Progenitor cell of endocrine pancreas (in vitro differentiated cells): ENCODE results near the gene HRH1. TPM values are rescaled to one million over a fixed set of nuclear protein-coding genes. Genes with fewer than 3 reads are reported as not detected.
"Not testable (repeated sequence)": the region's sequence is repeated elsewhere in the genome, so short reads cannot be mapped to it uniquely, and the experiment has no call there.

Experiments
- DNase-seq: peaks from one replicate; pipeline ENCODE4 v3.0.0; 2021; ENCODE audit warnings: low spot score; ENCODE audit not compliant: unreplicated experiment
- H3K27ac Mint-ChIP-seq: 2 replicates; pipeline ENCODE4 v1.8.0; 2021; ENCODE audit warnings: mild to moderate bottlenecking, moderate library complexity, mixed read lengths
- H3K27me3 Mint-ChIP-seq: 2 replicates; pipeline ENCODE4 v1.8.0; 2021; ENCODE audit warnings: mixed read lengths
- H3K36me3 Mint-ChIP-seq: 2 replicates; pipeline ENCODE4 v1.8.0; 2022; ENCODE audit warnings: mixed read lengths; ENCODE audit not compliant: insufficient read depth
- H3K4me1 Mint-ChIP-seq: 2 replicates; pipeline ENCODE4 v1.8.0; 2021; ENCODE audit warnings: low read depth, mixed read lengths
- H3K4me3 Mint-ChIP-seq: 2 replicates; pipeline ENCODE4 v1.8.0; 2021; ENCODE audit warnings: low read depth, mild to moderate bottlenecking, moderate library complexity, mixed read lengths
- H3K9me3 Mint-ChIP-seq: 2 replicates; pipeline ENCODE4 v1.8.0; 2021; ENCODE audit warnings: low read depth, mixed read lengths
- total RNA-seq: library from RNA; stranded (reverse); gene quantifications from 2 replicates; pipeline ENCODE4 v1.2.1, GENCODE V29; 2021
- TF ChIP-seq, protein P1 (sequence below): fragments of 200-600 bp; sonication (generic); IDR thresholded peaks from one replicate; pipeline ENCODE4 v1.5.0; 2021; ENCODE audit warnings: antibody characterized with exemption, mild to moderate bottlenecking; ENCODE audit not compliant: unreplicated experiment

HRH1 gene
- total RNA-seq, 1 donor from 2014 or later: not detected

DNA sequence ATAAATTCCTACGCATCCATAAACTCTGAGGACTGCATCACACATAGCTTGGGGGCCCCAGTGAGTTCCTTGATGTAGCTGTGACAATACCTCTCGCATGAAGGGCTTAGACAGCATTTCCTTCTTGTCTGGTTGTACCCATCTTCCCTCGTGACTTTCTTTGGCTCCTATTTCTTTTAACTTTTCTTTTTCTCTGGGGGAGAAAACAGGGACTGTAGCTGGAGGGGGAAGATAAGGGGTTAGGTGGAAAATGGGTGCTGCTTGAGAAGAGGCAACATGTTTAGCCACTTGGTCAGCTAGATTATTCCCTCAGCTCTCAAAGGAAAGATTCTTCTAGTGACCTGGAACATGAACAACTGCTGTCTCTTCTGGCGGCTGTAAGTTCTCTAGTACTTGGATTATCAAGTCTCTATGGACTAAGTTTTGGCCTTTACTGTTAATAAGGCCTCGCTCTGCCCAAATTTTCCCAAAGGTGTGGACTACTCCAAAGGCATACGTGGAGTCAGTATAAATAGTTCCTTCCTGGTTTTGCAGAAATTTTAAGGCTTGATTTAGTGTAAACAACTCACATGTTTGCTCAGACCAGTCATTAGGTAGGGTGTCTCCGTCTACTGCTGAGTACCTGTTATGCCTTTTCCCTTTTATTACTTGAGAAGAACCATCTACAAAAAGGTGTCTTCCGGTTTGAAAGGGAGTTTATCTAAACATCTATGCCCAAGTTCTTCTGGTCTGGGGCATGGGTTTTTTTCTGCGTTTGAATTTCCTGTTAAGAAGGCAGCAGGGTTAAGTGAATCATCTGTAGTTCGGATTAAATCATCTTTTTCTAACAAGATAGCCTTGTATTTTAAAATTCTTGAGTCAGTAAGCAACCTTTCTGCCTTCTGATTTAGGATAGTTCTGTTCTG lies 96.9 kb downstream of the HRH1 start:
- Mint-ChIP-seq H3K4me1 (peaks cover 1% of the 10 kb centered on the region), H3K27me3 (peaks cover 4% of the 10 kb centered on the region), H3K4me3 (no peak overlapping the region), H3K36me3 (no peaks in the 10 kb centered on the region), H3K27ac (no peak overlapping the region), H3K9me3 (peaks cover 4% of the 10 kb centered on the region)
- DNase-seq: no peak
- TF ChIP-seq, protein P1, sequence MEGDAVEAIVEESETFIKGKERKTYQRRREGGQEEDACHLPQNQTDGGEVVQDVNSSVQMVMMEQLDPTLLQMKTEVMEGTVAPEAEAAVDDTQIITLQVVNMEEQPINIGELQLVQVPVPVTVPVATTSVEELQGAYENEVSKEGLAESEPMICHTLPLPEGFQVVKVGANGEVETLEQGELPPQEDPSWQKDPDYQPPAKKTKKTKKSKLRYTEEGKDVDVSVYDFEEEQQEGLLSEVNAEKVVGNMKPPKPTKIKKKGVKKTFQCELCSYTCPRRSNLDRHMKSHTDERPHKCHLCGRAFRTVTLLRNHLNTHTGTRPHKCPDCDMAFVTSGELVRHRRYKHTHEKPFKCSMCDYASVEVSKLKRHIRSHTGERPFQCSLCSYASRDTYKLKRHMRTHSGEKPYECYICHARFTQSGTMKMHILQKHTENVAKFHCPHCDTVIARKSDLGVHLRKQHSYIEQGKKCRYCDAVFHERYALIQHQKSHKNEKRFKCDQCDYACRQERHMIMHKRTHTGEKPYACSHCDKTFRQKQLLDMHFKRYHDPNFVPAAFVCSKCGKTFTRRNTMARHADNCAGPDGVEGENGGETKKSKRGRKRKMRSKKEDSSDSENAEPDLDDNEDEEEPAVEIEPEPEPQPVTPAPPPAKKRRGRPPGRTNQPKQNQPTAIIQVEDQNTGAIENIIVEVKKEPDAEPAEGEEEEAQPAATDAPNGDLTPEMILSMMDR: no peak

- H3K4me3 Mint-ChIP-seq: no peak overlapping the region
- peaks cover 4% of the 10 kb centered on the region for H3K9me3 Mint-ChIP-seq
- no peak overlapping the region for H3K27ac Mint-ChIP-seq
- no peak for DNase-seq
- H3K36me3 Mint-ChIP-seq: no peaks in the 10 kb centered on the region
- peaks cover 1% of the 10 kb centered on the region for H3K4me1 Mint-ChIP-seq
- TF ChIP-seq, protein P1: no peak
- peaks cover 4% of the 10 kb centered on the region for H3K27me3 Mint-ChIP-seq
These were observed 97.5 kb downstream of the HRH1 start for GRCh38 chr3:11251807-11252176.

DNA sequence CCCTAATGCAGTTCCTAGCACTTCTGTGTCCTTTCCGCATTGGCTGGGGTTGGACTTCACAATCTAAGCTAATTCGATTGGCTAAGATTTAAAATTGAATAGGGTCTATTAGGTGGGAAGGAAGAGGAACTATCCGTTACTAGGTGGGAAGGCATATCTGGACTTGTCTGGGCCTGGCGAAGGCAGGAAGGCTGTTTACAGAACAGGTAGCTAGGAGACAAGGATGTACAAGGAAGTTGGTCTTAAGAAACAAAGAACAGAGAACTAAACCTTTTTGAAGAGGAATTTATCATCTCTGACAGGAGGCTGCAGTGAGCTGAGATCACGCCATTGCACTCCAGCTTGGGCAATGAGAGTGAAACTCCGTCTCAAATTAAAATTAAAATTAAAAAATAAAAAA lies 100.6 kb downstream of the HRH1 start:
- Mint-ChIP-seq H3K4me3 (no peak overlapping the region), H3K4me1 (peaks cover 1% of the 10 kb centered on the region), H3K27me3 (peaks cover 4% of the 10 kb centered on the region), H3K27ac (no peak overlapping the region), H3K9me3 (peaks cover 4% of the 10 kb centered on the region), H3K36me3 (no peaks in the 10 kb centered on the region)
- no peak for DNase-seq
- TF ChIP-seq, protein P1: no peak

GRCh38 chr3:11255537-11255936 lies 101.2 kb downstream of the HRH1 start:
- not testable (repeated sequence) for H3K4me1 Mint-ChIP-seq, H3K4me3 Mint-ChIP-seq, H3K27ac Mint-ChIP-seq, H3K36me3 Mint-ChIP-seq, H3K9me3 Mint-ChIP-seq, DNase-seq, H3K27me3 Mint-ChIP-seq

DNA sequence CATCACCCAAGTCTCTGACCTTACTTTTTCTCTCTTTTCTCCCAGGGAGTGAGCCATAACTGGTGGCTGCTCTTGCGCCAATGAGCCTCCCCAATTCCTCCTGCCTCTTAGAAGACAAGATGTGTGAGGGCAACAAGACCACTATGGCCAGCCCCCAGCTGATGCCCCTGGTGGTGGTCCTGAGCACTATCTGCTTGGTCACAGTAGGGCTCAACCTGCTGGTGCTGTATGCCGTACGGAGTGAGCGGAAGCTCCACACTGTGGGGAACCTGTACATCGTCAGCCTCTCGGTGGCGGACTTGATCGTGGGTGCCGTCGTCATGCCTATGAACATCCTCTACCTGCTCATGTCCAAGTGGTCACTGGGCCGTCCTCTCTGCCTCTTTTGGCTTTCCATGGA lies 104.7 kb downstream of the HRH1 start:
- Mint-ChIP-seq H3K9me3 (peaks cover 4% of the 10 kb centered on the region), H3K4me1 (peaks cover 1% of the 10 kb centered on the region), H3K27me3 (peaks cover 15% of the 10 kb centered on the region), H3K4me3 (no peak overlapping the region), H3K36me3 (no peaks in the 10 kb centered on the region), H3K27ac (no peak overlapping the region)
- DNase-seq: no peak
- TF ChIP-seq, protein P1: no peak

- DNase-seq: no peak
- H3K27me3 Mint-ChIP-seq: peaks cover 24% of the 10 kb centered on the region
- no peaks in the 10 kb centered on the region for H3K36me3 Mint-ChIP-seq
- TF ChIP-seq, protein P1: no peak
- H3K9me3 Mint-ChIP-seq: no peaks in the 10 kb centered on the region
- no peaks in the 10 kb centered on the region for H3K4me1 Mint-ChIP-seq
- H3K27ac Mint-ChIP-seq: no peak overlapping the region
- no peak overlapping the region for H3K4me3 Mint-ChIP-seq
These were observed 106.2 kb downstream of the HRH1 start for GRCh38 chr3:11260460-11260859.
